ENCODE data around the gene EIF2S3.
"Not testable (repeated sequence)": the region's sequence is repeated elsewhere in the genome, so short reads cannot be mapped to it uniquely, and the experiment has no call there.

The EIF2S3 gene

GRCh38 chrX:24055043-24055356, 244 bp downstream of the EIF2S3 start:
- DNase-seq (ENCODE audit: insufficient read length, low spot score) = no peak
- FAIRE-seq = no peak
- TF ChIP-seq, protein P1, sequence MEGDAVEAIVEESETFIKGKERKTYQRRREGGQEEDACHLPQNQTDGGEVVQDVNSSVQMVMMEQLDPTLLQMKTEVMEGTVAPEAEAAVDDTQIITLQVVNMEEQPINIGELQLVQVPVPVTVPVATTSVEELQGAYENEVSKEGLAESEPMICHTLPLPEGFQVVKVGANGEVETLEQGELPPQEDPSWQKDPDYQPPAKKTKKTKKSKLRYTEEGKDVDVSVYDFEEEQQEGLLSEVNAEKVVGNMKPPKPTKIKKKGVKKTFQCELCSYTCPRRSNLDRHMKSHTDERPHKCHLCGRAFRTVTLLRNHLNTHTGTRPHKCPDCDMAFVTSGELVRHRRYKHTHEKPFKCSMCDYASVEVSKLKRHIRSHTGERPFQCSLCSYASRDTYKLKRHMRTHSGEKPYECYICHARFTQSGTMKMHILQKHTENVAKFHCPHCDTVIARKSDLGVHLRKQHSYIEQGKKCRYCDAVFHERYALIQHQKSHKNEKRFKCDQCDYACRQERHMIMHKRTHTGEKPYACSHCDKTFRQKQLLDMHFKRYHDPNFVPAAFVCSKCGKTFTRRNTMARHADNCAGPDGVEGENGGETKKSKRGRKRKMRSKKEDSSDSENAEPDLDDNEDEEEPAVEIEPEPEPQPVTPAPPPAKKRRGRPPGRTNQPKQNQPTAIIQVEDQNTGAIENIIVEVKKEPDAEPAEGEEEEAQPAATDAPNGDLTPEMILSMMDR (IDR thresholded peaks at IDR 0.05; ENCODE audit: insufficient read depth, missing control alignments) = no peak

DNA sequence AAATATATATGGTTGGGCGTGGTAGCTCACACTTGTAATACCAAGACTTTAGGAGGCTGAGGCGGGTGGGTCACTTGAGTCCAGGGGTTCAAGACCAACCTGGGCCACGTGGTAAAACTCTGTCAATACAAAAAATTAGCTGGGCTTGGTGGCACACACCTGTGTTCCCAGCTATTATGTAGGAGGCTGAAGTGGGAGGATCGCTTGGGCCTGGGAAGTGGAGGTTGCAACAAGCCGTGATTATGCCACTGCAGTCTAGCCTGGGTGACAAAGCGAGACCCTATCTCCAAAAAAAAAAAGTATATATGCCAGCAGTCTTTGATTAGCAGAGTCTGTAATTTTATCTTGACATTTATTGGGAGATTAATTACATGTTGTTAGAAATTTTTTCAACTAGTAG, 8.7 kb downstream of the EIF2S3 start:
- no peak for FAIRE-seq
- DNase-seq (ENCODE audit: insufficient read length, low spot score) = no peak
- TF ChIP-seq, protein P1 (IDR thresholded peaks at IDR 0.05; ENCODE audit: insufficient read depth, missing control alignments) = no peak

GRCh38 chrX:24069877-24070276, 15.1 kb downstream of the EIF2S3 start:
- TF ChIP-seq, protein P1 (IDR thresholded peaks at IDR 0.05; ENCODE audit: insufficient read depth, missing control alignments) = no peak
- no peak for FAIRE-seq
- DNase-seq (ENCODE audit: insufficient read length, low spot score) = no peak

DNA sequence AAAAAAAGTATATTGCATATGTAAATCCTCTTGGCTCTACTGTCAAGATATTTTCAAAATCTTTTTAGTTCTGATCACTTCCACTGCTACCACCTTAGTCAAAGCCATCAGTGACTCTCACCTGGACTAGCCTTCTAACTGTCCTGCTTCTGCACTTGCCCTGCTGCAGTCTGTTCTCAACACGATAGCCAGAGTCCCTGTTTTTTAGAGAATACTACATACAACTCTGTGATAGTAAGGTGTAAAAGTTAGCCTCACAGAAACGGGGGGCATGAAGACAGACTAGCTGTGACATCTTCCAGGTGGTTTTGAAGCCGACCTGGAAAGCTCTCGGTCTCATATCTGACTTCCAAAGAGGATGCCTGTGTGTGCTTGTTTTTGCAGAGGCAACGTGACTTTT, 24.7 kb downstream of the EIF2S3 start:
- TF ChIP-seq, protein P1 (IDR thresholded peaks at IDR 0.05; ENCODE audit: insufficient read depth, missing control alignments) = no peak
- DNase-seq (ENCODE audit: insufficient read length, low spot score) = no peak
- no peak for FAIRE-seq

GRCh38 chrX:24080245-24080644, 25.5 kb downstream of the EIF2S3 start:
- DNase-seq (ENCODE audit: insufficient read length, low spot score); FAIRE-seq: not testable (repeated sequence)

GRCh38 chrX:24080704-24081103, 25.9 kb downstream of the EIF2S3 start:
- DNase-seq (ENCODE audit: insufficient read length, low spot score) (no peak), FAIRE-seq (no peak)
- TF ChIP-seq, protein P1 (IDR thresholded peaks at IDR 0.05; ENCODE audit: insufficient read depth, missing control alignments) = no peak

- FAIRE-seq (no peak), DNase-seq (ENCODE audit: insufficient read length, low spot score) (no peak)
These were observed 27.0 kb downstream of the EIF2S3 start for GRCh38 chrX:24081661-24082154.

More at GRCh38 chrX:24081661-24082154, 27.0 kb downstream of the EIF2S3 start:
- TF ChIP-seq, protein P1 (IDR thresholded peaks at IDR 0.05; ENCODE audit: insufficient read depth, missing control alignments) = peak; percentile 32

All from D721Med (cell line).